Renal cortex interstitium (tissue), 11 donors: ENCODE results near the gene PKIB. TPM values are rescaled to one million over a fixed set of nuclear protein-coding genes. Genes with fewer than 3 reads are reported as not detected.
"Not testable (repeated sequence)": the region's sequence is repeated elsewhere in the genome, so short reads cannot be mapped to it uniquely, and the experiment has no call there.

Source experiments
- DNase-seq, 11 donors: peaks; one replicate each; pipeline ENCODE4 v3.0.0-alpha.2; 2013; ENCODE audit warnings: low read depth in 9 of 11, low spot score in 4 of 11; ENCODE audit errors: extremely low read depth in 1 of 11
- polyA plus RNA-seq, 3 donors: library from polyadenylated mRNA; unstranded; fragments of 120-200 nt; gene quantifications; one replicate each; pipeline ENCODE4 v1.2.1, GENCODE V29; 2013; ENCODE audit not compliant: insufficient read length in 3 of 3

The PKIB gene
- polyA plus RNA-seq, 3 donors: 1.7 to 2.3 (median 2.3) TPM

DNA sequence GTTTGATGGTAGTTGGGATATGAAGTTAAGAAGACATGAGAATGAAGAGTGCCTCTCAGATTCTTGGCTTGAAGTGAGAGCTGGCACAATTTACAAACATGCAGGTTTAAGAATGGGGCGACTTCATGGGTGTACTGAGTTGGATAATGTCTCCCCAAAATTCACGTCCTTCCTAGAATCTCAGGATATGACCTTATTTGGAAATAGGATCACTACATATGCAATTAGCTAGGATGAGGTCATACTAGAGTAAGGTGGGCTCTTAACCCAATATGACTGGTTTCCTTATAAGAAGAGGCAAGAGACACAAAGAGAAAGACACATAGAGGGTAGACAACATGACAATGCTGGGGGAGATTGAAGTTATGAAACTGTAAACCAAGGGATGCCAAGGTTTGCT, 5.2 kb downstream of the PKIB start:
- DNase-seq: no peak

DNA sequence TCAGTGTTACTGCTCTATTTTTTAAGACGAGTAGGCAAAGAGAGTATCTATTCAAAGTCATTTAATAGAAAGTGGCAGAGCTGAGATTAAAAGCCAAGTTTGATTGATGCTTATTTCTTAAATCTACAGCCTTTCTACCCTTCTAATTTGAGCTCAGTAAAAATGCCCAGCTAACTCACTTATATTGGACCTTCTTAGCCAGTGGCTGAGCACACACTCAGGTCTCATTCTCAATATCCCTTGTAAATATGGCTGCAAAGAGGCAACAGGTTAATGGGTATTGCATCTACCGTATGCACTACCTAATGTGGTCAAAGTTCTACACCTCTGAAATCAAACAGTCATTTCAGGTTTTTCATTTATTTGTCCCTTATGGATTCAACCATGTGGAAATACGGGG, 6.7 kb downstream of the PKIB start:
- no peak for DNase-seq

DNA sequence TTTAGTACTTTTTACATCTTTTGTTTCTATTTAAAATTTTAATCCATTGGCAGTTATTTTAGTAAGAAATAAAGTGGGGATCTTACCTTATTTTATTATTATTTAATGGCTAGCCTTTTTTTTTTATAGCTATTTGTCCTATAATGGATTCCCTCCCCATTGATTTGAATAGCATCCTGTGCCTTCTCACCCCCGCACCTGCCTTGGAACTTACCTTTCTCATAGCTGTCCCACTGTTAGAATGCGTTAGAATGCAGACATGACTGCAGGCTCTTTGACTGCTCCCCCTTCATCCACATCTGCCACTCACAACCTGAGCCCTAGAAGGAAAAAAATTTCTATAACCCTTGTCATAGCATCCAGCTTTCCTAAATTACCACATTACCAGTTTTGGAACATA, 9.1 kb downstream of the PKIB start:
- no peak for DNase-seq

DNA sequence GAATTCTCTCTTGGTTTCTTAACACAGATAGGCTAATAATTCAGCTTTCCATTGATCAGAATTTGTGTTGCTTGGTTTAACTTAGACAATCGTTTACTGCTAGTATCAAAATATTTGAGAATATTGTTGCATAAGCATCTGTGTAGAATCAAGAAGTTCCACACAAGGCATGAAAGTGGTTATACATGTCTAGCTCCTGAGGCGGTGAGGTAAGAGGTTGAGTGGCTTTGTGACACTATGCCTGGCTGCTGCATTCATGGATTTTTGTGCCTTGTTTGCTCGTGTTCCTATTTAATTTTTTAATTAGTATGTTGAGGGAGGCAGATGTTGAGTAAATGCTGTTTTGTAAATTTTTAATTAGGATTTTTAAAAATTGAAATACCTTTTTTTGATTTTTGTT, 10.2 kb downstream of the PKIB start:
- no peak for DNase-seq

DNA sequence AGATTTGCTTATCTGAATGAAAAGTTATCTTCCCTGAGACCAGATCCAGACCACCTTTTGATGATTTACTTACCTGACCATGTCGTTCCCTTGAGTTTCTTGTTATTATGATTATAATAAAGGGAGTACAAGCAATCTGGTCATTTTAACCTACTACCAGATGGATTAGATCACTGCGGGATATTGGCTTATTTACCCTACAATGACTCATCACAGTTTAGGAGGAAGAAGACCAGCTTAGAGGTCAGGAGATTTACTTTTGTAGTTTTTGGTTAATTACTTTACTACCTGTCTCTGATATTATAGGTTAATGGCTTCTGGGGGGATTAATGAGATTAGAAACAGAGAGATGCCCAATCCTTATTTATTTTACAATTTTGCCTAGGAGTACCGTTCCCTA, 10.7 kb downstream of the PKIB start:
- DNase-seq: no peak

DNA sequence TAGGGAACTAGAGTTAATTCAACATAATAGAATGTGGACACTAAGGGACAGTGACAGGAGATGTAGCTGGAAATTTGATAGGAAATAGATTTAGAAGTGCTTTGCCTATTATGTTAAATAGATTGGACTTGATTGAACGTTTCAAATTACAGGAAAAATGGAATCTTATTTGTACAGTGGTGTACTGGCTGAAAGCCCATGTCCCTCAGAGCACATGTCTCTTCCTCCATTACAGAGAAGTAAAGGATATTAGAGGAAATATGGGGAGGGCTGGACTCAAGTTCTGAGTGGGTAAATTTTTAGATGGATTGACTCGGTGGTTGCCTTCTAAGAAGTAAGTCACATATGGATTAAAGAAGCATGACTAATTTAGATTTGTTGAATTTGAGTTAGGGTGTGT, 11.4 kb downstream of the PKIB start:
- DNase-seq: no peak

DNA sequence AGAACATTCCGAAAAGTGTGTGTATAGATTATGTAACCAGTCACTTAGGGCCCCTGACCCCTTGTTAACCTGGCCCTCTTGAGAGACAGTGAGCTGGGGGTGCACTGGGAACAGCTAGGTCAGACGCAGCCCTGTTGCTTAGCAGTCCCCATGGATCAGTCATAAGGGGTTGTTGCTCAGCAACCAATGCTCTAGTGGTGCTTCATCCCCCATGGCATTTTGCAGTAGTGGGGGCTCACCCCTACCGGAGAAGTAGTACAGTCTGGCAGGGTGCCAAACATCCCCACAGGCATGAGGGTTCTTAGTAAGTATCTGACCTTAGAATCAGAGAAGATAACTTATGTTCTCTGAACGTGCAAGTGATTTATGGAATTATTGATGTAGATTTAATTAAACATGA, 12.3 kb downstream of the PKIB start:
- DNase-seq: no peak

DNA sequence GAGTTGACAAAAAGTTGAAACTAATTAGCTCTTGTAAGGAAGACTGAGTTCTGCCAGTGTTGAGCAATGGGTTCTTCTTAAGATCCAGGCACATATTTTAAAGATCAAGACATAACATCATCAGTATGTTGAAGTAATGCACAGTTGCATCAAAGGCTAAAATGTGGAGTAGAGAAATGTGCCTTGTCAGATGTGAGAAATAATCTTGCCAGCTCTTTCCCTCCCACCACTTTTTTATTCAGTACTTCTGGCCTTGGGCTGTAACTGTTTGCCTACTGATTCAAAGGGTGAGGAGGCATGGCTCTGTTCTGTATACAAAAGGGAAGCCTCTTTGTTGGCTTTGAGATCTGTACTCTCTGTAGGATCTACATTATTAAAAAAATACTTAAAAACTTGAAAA, 13.1 kb downstream of the PKIB start:
- no peak for DNase-seq

DNA sequence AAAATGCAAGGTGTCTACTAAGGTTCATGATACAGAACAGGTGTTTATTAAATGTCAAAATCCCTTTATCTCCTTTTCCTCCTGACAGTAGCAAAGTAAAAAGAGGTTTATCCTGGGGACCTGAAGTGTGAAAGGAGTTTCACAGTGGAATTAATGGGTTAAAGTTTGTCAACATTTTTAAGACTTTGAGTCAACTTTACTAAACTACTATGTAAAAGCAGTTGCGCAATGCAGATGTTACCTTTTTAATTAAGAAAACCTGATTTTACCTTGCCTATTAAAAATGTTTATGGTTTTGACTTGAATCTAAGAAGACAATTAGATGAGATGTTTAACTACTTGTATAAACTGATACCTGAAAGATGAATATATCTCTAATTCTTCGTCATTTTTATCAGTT, 14.6 kb downstream of the PKIB start:
- DNase-seq: no peak

DNA sequence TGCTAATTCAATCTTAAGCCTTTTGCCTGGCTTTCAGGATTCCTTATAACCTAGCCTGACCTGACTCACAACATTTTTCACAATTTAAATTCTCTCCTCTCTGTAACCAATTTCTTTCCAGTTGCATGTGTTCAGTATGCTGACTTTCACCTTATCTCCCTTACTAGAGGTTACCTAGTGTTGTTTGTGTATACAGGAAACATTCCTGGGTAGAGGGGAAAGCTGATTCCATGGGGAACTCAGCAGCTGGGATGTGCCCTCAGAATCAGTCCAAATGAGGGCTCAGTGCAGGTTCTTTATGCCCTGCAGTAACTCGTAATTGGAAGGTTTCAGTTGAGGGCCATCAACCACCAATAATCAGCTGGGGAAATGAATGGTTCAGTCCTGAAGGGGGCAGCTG, 18.5 kb downstream of the PKIB start:
- DNase-seq: no peak

DNA sequence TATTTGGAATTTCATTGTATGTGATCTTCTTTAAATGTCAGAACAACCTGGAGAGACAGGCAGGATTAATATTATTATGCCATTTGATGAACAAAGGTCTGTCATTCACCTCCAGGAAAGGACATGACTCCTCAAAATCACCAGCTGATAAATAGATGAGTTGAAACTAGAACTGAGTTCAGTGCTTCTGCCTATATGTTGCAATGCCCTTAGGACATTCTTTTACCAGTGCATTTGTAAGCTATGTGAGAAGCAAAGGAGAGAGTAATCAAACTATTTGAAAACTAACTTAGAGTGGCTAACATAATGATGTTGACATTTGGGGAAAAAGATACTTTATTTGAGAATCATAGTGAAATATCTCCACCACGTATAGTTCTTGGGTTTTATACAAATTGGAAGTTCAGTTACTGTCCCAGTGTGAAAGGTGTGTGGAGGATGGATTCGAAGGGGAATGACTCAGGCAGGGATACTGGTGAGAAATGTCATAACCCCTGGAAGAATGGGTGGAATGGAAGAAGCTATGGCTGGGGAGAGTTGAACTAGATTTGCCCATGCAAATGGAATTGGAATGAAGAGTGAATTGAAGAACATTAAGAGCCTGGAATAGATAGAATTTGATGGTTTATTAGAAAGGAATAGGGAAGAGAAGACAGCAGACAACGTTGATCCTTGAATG, 21.5 kb downstream of the PKIB start:
- DNase-seq: no peak

DNA sequence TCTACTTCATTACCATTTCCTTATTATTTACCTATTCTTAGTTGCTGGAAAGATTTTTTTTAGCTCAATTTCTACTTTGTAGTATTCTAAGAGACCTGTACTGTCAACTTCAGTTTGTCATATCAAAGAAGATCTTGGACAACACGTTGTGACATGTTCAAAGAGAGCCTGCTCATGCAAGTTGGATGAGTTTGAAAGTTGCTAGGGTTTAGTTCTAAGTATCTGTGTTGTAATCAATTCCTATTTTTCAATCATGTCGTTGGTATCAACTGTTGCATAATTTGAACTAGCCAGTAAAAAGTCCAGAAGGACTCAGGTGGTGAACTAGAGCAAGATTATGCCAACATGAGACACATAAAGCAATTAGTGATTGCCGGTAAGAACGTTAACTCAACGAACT, 30.2 kb downstream of the PKIB start:
- no peak for DNase-seq

DNA sequence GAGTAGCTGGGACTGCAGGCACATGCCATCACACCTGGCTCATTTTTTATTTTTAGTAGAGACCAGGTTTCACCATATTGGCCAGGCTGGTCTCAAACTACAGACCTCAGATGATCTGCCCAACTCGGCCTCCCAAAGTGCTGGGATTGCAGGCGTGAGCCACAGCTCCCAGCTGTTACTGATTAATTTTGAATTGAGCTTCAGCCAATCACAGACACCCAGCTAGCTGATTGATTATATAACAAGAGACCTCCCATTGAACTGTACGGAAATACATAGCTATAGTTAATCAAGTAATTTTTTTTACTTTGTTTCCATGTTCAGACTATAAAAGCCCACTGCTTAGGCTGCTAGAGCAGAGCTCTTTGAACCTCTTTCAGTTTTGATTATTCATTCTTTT, 31.6 kb downstream of the PKIB start:
- no peak for DNase-seq

DNA sequence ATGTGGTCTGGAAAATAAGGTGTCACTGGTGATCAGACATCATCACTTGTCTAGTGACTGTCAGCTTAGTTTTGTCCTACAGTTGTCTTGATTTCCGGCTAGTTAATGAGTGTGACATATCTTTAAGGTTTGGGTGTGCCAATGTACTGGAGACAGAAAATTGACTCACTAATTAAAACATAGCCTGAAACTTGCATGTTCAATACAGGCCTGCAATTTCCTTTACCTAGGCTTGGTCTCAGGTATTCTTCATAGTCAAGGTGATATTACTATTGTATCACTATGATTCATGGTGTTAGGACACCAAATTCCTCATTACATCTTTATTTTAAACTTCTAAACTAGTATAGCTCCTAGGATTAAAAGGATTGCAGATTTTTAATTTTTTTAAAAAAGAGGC, 32.4 kb downstream of the PKIB start:
- DNase-seq: not testable (repeated sequence)

DNA sequence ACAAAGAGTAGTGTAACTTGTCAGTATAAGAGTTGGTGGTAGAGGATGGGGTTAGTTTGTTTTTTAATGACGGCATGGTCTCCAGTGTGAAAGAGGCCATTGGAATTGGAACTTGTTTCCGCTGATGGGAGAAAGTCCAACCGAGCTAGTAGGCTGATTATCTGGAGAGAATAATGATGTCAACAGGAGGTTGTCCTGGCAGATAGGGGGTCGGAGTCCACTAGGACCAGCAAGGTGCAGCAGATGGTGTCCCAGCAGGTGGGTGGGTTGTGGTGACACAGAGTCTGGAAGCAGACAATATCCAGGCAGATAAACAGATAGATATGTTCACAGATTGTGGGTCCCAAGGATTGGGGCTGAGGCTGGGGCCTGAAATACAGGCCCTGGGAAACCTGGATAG, 35.1 kb downstream of the PKIB start:
- no peak for DNase-seq

DNA sequence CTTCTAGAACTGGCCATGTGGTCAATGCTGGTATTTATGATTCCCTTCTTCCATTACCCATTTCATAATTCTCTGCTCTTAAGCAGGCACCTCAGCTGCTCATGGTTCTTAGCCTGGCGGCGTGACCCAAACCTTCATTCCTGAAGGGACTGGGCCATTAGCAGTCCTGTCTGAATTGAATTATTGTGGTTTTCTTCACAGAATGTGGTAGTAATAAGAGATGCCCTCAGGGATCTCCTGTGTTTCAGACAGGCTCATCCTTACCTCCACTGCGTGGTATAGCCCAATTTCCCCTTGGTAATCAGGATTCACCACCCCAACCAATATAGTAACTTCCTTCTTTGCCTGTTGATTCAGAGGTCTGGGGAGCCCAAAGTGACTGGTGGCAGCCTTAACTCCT, 37.6 kb downstream of the PKIB start:
- DNase-seq: no peak

DNA sequence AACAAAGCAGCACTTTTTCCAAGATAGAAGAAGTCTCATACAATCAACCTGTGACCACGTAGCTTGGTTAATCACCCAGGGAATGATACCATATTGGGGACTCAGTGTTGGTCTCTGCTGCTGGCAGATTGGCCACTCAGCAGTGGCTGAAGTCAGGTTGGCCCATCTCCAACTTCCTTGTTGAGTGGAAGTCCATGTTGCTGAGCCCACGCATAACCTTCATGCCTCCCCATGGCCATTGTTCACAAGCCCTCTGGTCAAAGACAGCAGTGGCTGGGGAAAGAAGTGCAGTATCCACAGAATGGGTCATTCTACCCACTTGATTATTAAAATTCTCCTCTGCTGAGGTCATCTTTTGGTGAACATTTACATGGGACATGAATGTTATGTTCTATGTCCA, 38.5 kb downstream of the PKIB start:
- DNase-seq: no peak

DNA sequence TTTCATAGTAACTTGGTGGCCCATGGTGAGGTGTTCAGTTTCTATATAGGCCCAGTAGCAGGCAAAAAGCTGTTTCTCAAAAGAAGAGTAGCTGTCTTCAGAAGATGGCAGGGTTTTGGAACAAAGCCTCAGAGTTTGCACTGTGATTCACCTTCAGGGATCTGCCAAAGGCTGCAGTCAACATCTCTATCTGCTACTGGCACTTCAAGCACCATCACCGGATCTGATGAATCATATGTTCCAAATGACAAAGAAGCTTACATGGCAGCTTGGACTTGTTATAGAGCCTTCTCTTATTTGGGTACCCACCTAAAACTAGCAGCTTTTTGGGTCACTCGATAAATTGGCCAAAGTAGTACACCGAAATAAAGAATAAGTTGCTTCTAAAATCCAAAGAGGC, 39.5 kb downstream of the PKIB start:
- DNase-seq: no peak

DNA sequence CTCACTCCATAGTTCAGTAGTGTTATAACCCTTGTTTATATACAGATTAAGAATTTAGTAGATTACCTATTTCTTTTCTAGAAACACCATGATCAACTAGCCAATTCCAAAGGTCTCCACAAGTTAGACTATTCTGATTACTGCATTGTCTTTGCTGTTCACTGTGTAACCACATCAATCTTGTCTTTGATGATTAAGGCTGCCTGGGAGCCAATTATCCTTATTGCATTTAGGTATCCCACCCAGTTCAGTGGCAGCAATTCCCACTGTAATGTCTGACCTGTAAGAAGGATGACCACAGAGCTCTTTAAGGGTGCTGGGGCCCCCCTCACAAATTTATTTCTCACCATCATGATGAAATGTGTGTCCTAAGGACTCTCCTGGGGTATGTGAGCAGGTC, 40.2 kb downstream of the PKIB start:
- no peak for DNase-seq

DNA sequence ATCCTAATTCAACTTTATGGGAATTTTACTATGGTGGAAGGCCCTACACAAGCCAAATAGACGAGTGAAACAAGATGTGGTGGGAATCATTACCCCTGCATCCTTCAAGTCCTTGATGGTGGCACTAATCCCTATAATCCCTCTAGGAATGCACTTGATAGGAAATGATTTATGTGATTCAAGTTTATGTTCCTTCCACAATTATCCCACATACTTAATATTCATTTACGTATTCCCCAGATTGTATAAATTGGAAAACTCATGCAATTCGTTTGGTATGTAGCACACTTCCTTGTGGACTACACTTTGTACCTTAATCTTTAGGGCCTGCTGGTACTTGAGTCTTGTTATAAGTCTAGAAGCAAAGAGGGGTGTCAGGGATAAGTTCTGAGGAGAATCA, 40.8 kb downstream of the PKIB start:
- no peak for DNase-seq

DNA sequence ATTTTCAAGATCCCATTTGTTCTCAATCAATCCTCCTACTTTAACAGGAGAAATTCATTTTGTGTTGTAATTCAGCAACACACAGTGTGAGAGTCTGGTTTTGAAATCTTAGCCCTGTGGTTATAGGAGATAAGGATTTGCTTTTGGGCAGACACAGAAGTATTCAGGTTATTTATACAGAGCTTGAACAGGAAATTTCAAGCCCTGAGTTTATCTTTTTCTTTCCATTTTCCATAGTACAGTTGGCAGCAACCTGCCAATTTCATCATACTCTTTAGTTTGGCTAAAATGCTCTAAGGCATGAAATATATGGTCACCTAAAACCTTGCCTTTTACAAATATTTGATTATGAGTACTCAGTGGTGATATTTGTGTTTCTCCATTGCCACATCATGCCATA, 41.4 kb downstream of the PKIB start:
- no peak for DNase-seq

DNA sequence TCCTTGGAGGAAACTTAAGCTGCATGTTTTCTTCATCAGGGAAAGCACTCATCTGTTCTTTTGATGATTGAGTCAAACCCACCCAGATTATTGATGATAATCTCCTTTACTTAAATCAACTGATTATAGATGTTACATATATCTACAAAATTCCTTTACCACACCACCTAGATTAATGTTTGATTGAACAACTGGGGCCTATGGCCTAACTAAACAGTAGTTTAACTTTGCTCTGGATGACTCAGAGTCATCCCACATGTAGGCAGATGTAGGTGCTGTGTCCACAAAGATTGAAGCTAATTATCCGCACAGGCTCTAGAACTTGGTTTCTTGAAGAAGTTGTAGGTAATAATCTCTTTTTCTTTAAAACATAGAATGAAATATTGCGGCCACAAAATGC, 42.2 kb downstream of the PKIB start:
- no peak for DNase-seq
